HG03520 (cell line): Measurements from ENCODE around the gene PRAMEF15.
"Not testable (repeated sequence)": the region's sequence is repeated elsewhere in the genome, so short reads cannot be mapped to it uniquely, and the experiment has no call there.

Source experiments
- ATAC-seq: cut with Tn5 transposase; IDR thresholded peaks from one replicate; pipeline ENCODE4 v1.9.1; 2021; ENCODE audit warnings: mild to moderate bottlenecking, moderate library complexity; ENCODE audit not compliant: unreplicated experiment

PRAMEF15 gene

DNA sequence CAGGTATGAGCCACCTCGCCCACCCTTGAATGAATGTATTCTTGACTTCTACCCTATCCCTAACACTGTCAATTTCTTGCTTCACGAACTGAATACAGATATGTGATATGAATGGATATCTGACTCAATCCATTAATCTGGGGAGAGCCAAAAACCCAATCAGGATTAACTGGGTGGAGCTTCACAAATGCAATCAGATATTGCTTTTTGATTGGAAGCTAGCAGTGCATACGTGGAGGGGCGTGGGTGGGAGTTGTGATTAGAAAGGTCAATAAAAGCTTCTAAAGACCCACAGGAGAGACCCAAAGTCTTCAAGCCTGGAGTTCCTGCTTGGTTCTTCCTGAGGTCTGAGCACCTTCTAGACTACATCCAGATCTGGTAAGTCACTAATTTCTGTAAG, at the start of gene PRAMEF15:
PRAMEF15 (plus strand) TSS at position 301 of the 400 bp plus-strand sequence. CDS start 2,827 bp downstream, outside the sequence.
- not testable (repeated sequence) for ATAC-seq

DNA sequence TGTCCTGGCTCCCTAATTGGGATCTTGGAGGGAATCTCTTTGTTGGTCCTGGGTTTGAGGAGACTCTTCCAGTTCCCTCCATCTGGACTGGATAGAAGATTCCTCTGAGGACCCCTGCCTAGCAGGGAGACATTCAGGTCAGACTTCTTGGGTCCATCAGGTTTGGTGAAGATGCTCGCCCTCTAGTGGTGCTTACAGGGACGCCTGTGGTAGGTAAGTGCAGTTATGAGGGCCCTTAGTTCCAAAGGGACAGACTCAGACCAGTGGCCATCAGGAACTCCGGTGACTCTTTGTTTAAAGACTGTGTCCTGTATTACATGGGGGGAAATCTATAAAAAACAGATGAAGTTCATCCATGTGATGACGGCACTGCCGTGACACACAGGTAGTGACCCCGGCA, 38.4 kb upstream of the PRAMEF15 start:
- ATAC-seq = not testable (repeated sequence)

GRCh38 chr1:13279617-13280016, 35.8 kb upstream of the PRAMEF15 start:
- not testable (repeated sequence) for ATAC-seq

- ATAC-seq = not testable (repeated sequence)
Observed at GRCh38 chr1:13285037-13285436, 30.3 kb upstream of the PRAMEF15 start, which contains the start of gene PRAMEF8. Gene PRAMEF8, minus strand, starts transcription at chr1:13285137. Its CDS starts 1,046 bp downstream, at chr1:13284091.

GRCh38 chr1:13289030-13289429, 26.4 kb upstream of the PRAMEF15 start:
- ATAC-seq = not testable (repeated sequence)

GRCh38 chr1:13297216-13297931, 18.0 kb upstream of the PRAMEF15 start:
- not testable (repeated sequence) for ATAC-seq

- not testable (repeated sequence) for ATAC-seq
Observed at GRCh38 chr1:13298699-13299098, 16.7 kb upstream of the PRAMEF15 start.

DNA sequence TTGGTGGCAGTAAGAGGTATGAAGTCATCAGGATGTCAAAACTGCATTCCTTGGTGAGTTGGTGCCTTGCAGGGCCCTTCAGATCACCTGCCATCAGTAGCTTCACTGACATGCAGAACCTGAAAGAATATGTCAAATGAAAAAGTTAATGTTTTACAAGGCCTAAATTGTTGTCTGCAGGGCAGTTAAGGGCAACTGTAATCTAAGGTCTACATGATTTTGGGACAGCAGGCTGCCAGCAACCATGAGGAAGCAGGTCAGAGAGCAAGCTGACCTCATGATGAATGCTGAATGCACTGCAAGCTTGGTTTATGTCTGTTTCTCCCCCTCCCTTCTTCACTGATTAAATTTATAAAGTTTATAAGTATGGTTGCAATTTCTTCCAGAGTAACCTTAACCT, 13.2 kb upstream of the PRAMEF15 start:
- ATAC-seq = not testable (repeated sequence)

DNA sequence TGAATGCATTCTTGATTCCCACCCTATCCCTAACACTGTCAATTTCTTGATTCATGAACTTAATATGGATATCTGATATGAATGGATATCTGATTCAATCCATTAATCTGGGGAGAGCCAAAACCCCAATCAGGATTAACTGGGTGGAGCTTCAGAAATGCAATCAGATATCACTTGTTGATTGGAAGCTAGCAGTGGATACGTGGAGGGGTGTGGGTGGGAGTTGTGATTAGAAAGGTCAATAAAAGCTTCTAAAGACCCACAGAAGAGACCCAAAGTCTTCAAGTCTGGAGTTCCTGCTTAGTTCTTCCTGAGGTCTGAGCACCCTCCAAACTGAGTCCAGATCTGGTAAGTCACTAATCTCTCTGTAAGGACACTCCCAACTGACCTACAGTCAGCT, 12.1 kb upstream of the PRAMEF15 start, which contains the start of gene PRAMEF33:
PRAMEF33 (plus strand) TSS at position 301 of the 400 bp plus-strand sequence. CDS start 2,416 bp downstream, outside the sequence.
- not testable (repeated sequence) for ATAC-seq

GRCh38 chr1:13342496-13342895, 27.1 kb downstream of the PRAMEF15 start:
- not testable (repeated sequence) for ATAC-seq

DNA sequence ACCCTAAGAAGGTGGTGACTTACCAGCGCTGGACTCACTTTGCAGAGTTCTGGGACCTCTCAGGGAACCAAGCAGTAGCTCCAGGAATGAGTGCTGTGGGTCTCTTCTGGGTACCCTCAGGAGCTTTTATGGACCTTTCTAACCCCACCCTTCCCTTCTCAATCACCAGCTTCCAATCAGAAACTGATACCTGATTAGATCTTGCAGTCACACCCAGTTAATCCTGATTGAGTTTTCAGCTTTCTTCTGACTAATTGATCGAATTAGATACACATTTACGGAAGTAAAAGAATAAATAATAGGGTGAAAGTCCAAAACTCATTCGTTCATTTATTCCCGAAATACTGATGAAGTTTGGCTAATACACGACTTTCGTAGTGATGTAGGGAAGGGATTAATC, 31.7 kb downstream of the PRAMEF15 start, which contains the start of gene PRAMEF14:
PRAMEF14 (minus strand) TSS at position 101 of the 400 bp plus-strand sequence. CDS start 1,820 bp downstream, outside the sequence.
- ATAC-seq = not testable (repeated sequence)

DNA sequence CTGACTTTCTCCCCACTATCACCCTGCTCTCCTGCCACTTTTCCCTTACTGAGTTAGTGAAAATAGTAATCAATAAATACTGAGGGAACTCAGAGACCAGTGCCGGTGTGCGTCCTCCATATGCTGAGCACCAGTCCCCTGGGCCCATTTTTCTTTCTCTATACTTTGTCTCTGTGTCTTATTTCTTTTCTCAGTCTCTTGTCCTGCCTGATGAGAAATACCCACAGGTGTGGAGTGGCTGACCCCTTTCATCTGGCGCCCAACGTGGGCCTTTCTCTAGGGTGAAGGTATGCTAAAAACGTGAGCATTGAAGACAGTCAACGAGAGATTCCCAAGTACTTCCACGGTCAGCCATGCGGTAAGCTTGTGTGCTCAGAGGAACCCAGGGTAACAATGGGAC, 38.1 kb downstream of the PRAMEF15 start:
- ATAC-seq = not testable (repeated sequence)

DNA sequence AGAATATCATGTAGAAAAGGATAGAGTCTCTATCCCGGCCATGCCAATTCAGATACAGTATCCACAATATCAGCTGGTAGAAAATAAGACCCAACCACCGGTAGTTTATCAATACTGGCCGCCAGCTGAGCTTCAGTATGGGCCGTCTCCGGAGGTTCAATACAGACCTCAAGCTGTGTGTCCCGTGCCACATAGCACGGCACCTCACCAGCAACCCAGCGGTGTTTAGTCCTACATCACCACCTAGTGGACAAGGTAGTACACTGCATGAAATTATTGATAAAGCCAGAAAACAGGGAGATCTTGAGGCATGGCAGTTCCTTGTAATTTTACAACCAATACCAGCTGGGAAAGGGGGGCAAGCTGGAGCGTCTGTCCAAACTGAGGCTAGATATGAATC, 39.1 kb downstream of the PRAMEF15 start:
- not testable (repeated sequence) for ATAC-seq

DNA sequence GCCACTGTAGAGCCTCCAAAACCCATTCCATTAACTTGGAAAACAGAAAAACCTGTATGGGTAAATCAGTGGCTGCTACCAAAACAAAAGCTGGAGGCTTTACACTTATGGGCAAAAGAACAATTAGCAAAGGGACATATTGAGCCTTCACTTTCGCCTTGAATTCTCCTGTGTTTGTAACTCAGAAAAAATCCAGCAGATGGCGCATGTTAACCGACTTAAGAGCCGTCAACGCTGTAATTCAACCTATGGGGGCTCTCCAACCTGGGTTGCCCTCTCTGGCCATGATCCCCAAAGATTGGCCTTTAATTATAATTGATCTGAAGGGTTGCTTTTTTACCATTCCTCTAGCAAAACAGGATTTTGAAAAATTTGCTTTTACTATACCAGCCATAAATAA, 41.4 kb downstream of the PRAMEF15 start:
- not testable (repeated sequence) for ATAC-seq

GRCh38 chr1:13362364-13362763, 47.0 kb downstream of the PRAMEF15 start:
- ATAC-seq = not testable (repeated sequence)

- not testable (repeated sequence) for ATAC-seq
Observed at GRCh38 chr1:13364928-13365327, 49.5 kb downstream of the PRAMEF15 start.

GRCh38 chr1:13366536-13366935, 51.2 kb downstream of the PRAMEF15 start:
- ATAC-seq = not testable (repeated sequence)

- not testable (repeated sequence) for ATAC-seq
Observed at GRCh38 chr1:13368544-13368943, 53.2 kb downstream of the PRAMEF15 start.
